Prostate gland (tissue), 2 donors: ENCODE measurements around the gene SLC35D1. TPM values are rescaled to one million over a fixed set of nuclear protein-coding genes. Genes with fewer than 3 reads are reported as not detected.

ENCODE experiments used
- DNase-seq: peaks from one replicate; pipeline ENCODE4 v3.0.0-alpha.2; 2019; ENCODE audit warnings: low spot score
- H3K27ac ChIP-seq, 2 donors: fragments of 200-600 bp; sonication (generic); 2 replicates each; pipeline ENCODE4 v1.5.1; 2017 to 2019
- H3K27me3 ChIP-seq: fragments of 200-600 bp; sonication (generic); replicated peaks from 2 replicates; pipeline ENCODE4 v1.5.1; 2019; ENCODE audit not compliant: insufficient read depth
- H3K36me3 ChIP-seq, 2 donors: fragments of 200-600 bp; sonication (generic); 1 replicate in 1 of 2; 2 replicates in 1 of 2; pipeline versions ENCODE4 v1.5.1 to v1.8.1; 2017 to 2019
- H3K4me1 ChIP-seq: fragments of 200-600 bp; sonication (generic); replicated peaks from 2 replicates; pipeline ENCODE4 v1.5.1; 2019
- H3K4me3 ChIP-seq, 2 donors: fragments of 200-600 bp; sonication (generic); 2 replicates each; pipeline ENCODE4 v1.5.1; 2017 to 2019
- H3K9me3 ChIP-seq: fragments of 200-600 bp; sonication (generic); 2 replicates; pipeline ENCODE4 v1.5.1; 2017
- CTCF ChIP-seq, 4 experiments: fragments of 200-600 bp in 2 of 4; fragments of 450-650 bp in 2 of 4; sonication (generic) in 2 of 4; IDR thresholded peaks; 1 replicate in 3 of 4; 2 replicates in 1 of 4; pipeline ENCODE4 v1.5.1; 2016 to 2019; ENCODE audit warnings: antibody characterized with exemption in 4 of 4, mild to moderate bottlenecking in 2 of 4, moderate library complexity in 2 of 4
- POLR2A ChIP-seq: fragments of 450-650 bp; IDR thresholded peaks from one replicate; pipeline ENCODE4 v1.6.1; 2016; ENCODE audit warnings: antibody characterized with exemption, mild to moderate bottlenecking
- POLR2AphosphoS5 ChIP-seq: sonication (generic); formaldehyde crosslinking; IDR thresholded peaks from one replicate; pipeline ENCODE4 v1.6.1; 2017; ENCODE audit warnings: antibody characterized with exemption
- WGBS: methylation state at CpG from one replicate; pipeline ENCODE4 v1.1.5; 2018; 5-methylcytosine and 5-hydroxymethylcytosine counted together
- intact Hi-C: fragments of 100-400 bp; cut with DNase I; formaldehyde crosslinking; loops from one replicate; pipeline ENCODE4 v1.14.2; 2022
- small RNA-seq, 2 donors: library from RNA; depleted of rRNA; stranded (forward); fragments of <200 nt; gene quantifications; one replicate each; pipeline ENCODE3, GENCODE V24; 2016
- total RNA-seq, 2 donors: library from RNA; depleted of rRNA; stranded (reverse); fragments of >200 nt; gene quantifications; one replicate each; pipeline ENCODE4 v1.1.0, GENCODE V29; 2016

SLC35D1 gene
- total RNA-seq, 2 donors from 2014 or later: 13.0 to 13.2 TPM

- Histone ChIP-seq H3K27ac (no peak overlapping the region), H3K4me3 (no peak overlapping the region), H3K9me3 (no peaks in the 10 kb centered on the region), H3K36me3 (no peaks in the 10 kb centered on the region), H3K27me3 (no peaks in the 10 kb centered on the region), H3K4me1 (no peaks in the 10 kb centered on the region)
- intact Hi-C loops: no loop called here
- TF ChIP-seq POLR2A (no peak), POLR2AphosphoS5 (no peak), CTCF (IDR thresholded peaks at IDR 0.05) (no peak)
- 88% methylated on average over 4 of the region's 4 CpGs for WGBS
- DNase-seq: no peak
Measured at GRCh38 chr1:66954208-66954607, 99.7 kb downstream of the SLC35D1 start.

- no peak for DNase-seq
- intact Hi-C loops: no loop called here
- H3K9me3 ChIP-seq: no peaks in the 10 kb centered on the region
- no peaks in the 10 kb centered on the region for H3K36me3 ChIP-seq
- H3K4me3 ChIP-seq: no peak overlapping the region
- H3K27me3 ChIP-seq: no peaks in the 10 kb centered on the region
- H3K4me1 ChIP-seq: no peaks in the 10 kb centered on the region
- no peak overlapping the region for H3K27ac ChIP-seq
- 95% methylated on average over 6 of the region's 6 CpGs for WGBS
- TF ChIP-seq CTCF (IDR thresholded peaks at IDR 0.05) (no peak), POLR2AphosphoS5 (no peak), POLR2A (no peak)
Measured at GRCh38 chr1:66951513-66951912, 102.4 kb downstream of the SLC35D1 start.

Small RNAs within 50 kb of the gene (small RNA-seq; reads per million reads assigned to genes)
- 0 reads per million in 2 donors for gene RF00322

Other genes starting within 250 kb of the SLC35D1 start
- 1 to 10 TPM; 8.0 to 8.5 TPM for gene DNAI4, start 129.3 kb downstream of the SLC35D1 start, total RNA-seq
- gene MIER1, start 129.2 kb downstream of the SLC35D1 start, total RNA-seq: 10 to 100 TPM; 22.2 to 45.6 TPM
- gene C1orf141, start 80.8 kb upstream of the SLC35D1 start, total RNA-seq: 1 to 10 TPM in 1 of 2 donors, not detected in 1; 5.4 TPM
- under 1 TPM in 1 of 2 donors, not detected in 1; 0.74 TPM for gene IL23R, start 112.3 kb upstream of the SLC35D1 start, total RNA-seq